ENCODE measurements around the gene ZNF652. TPM values are rescaled to one million over a fixed set of nuclear protein-coding genes. Genes with fewer than 3 reads are reported as not detected.

ZNF652 gene
- total RNA-seq, 1 experiment from 2014 or later: 18.2 TPM

GRCh38 chr17:49383060-49383459 is 21.0 kb upstream of the ZNF652 start:
- ChIA-PET CTCF (no interaction called here), POLR2A (ENCODE audit: unreplicated experiment) (no interaction called here)
- Histone ChIP-seq H3F3A (ENCODE audit: low read length, unreplicated experiment) (no peaks in the 10 kb centered on the region), H3K4me3 (ENCODE audit: low read length) (no peak overlapping the region), H3K36me3 (ENCODE audit: low read depth, low read length) (no peaks in the 10 kb centered on the region), H3K9ac (ENCODE audit: low read length) (no peak overlapping the region), H4K20me1 (ENCODE audit: low read length) (no peaks in the 10 kb centered on the region), H3K27ac (ENCODE audit: low read length) (no peak overlapping the region), H3K4me2 (ENCODE audit: low read length) (no peak overlapping the region), H3K9me3 (ENCODE audit: low read length) (no peaks in the 10 kb centered on the region), H3K9me2 (replicated peaks; ENCODE audit: low read length) (no peaks in the 10 kb centered on the region), H3K4me1 (ENCODE audit: insufficient read depth, low read length) (no peaks in the 10 kb centered on the region), H3K79me2 (ENCODE audit: low read length) (no peaks in the 10 kb centered on the region), H2AFZ (ENCODE audit: low read length) (no peak overlapping the region), H3K27me3 (ENCODE audit: low read length) (no peaks in the 10 kb centered on the region)
- intact Hi-C loops (cut with micrococcal nuclease): no loop called here
- BruUV-seq (replicated peaks): no TSS peak
- no peak for TF ChIP-seq EZH2phosphoT487 (IDR thresholded peaks at IDR 0.05; ENCODE audit: borderline replicate concordance, low read length)
- TF ChIP-seq EZH2 (IDR thresholded peaks at IDR 0.05; ENCODE audit: low read length, unreplicated experiment): no peak
- no peak for TF ChIP-seq CTCF (conservative IDR thresholded peaks at IDR 0.05; ENCODE audit: low read depth, low read length)
- ATAC-seq (no peak), DNase-seq (no peak)

GRCh38 chr17:49382556-49382955 is 20.5 kb upstream of the ZNF652 start:
- Histone ChIP-seq H3K4me3 (ENCODE audit: low read length) (no peak overlapping the region), H3K9me2 (replicated peaks; ENCODE audit: low read length) (no peaks in the 10 kb centered on the region), H3K27ac (ENCODE audit: low read length) (no peak overlapping the region), H4K20me1 (ENCODE audit: low read length) (no peaks in the 10 kb centered on the region), H3K36me3 (ENCODE audit: low read depth, low read length) (no peaks in the 10 kb centered on the region), H3F3A (ENCODE audit: low read length, unreplicated experiment) (no peaks in the 10 kb centered on the region), H3K4me2 (ENCODE audit: low read length) (no peak overlapping the region), H3K4me1 (ENCODE audit: insufficient read depth, low read length) (no peaks in the 10 kb centered on the region), H3K79me2 (ENCODE audit: low read length) (no peaks in the 10 kb centered on the region), H3K27me3 (ENCODE audit: low read length) (no peaks in the 10 kb centered on the region), H2AFZ (ENCODE audit: low read length) (no peak overlapping the region), H3K9ac (ENCODE audit: low read length) (no peak overlapping the region), H3K9me3 (ENCODE audit: low read length) (no peaks in the 10 kb centered on the region)
- intact Hi-C loops (cut with micrococcal nuclease): no loop called here
- BruUV-seq (replicated peaks): no TSS peak
- CTCF ChIA-PET: no interaction called here
- POLR2A ChIA-PET (ENCODE audit: unreplicated experiment): no interaction called here
- TF ChIP-seq EZH2phosphoT487 (IDR thresholded peaks at IDR 0.05; ENCODE audit: borderline replicate concordance, low read length): no peak
- no peak for TF ChIP-seq CTCF (conservative IDR thresholded peaks at IDR 0.05; ENCODE audit: low read depth, low read length)
- TF ChIP-seq EZH2 (IDR thresholded peaks at IDR 0.05; ENCODE audit: low read length, unreplicated experiment): no peak
- DNase-seq: no peak
- ATAC-seq: no peak

- no peaks in the 10 kb centered on the region for H3K27me3 ChIP-seq (ENCODE audit: low read length)
- no peak for ATAC-seq
- POLR2A ChIA-PET (ENCODE audit: unreplicated experiment): no interaction called here
These were observed 19.7 kb upstream of the ZNF652 start for GRCh38 chr17:49381793-49382192.

More at GRCh38 chr17:49381793-49382192, 19.7 kb upstream of the ZNF652 start:
- no peaks in the 10 kb centered on the region for H3F3A ChIP-seq (ENCODE audit: low read length, unreplicated experiment)
- no peak overlapping the region for H3K4me2 ChIP-seq (ENCODE audit: low read length)
- no peak overlapping the region for H3K4me3 ChIP-seq (ENCODE audit: low read length)
- H3K27ac ChIP-seq (ENCODE audit: low read length): no peak overlapping the region
- no peaks in the 10 kb centered on the region for H3K9me3 ChIP-seq (ENCODE audit: low read length)
- DNase-seq: no peak
- TF ChIP-seq EZH2phosphoT487 (IDR thresholded peaks at IDR 0.05; ENCODE audit: borderline replicate concordance, low read length) (no peak), CTCF (conservative IDR thresholded peaks at IDR 0.05; ENCODE audit: low read depth, low read length) (no peak)
- no TSS peak for BruUV-seq (replicated peaks)
- H3K9me2 ChIP-seq (replicated peaks; ENCODE audit: low read length): no peaks in the 10 kb centered on the region
- intact Hi-C loops (cut with micrococcal nuclease): no loop called here
- no peaks in the 10 kb centered on the region for H3K36me3 ChIP-seq (ENCODE audit: low read depth, low read length)
- CTCF ChIA-PET: no interaction called here
- no peaks in the 10 kb centered on the region for H3K4me1 ChIP-seq (ENCODE audit: insufficient read depth, low read length)
- H2AFZ ChIP-seq (ENCODE audit: low read length): no peak overlapping the region
- H3K79me2 ChIP-seq (ENCODE audit: low read length): no peaks in the 10 kb centered on the region
- no peak overlapping the region for H3K9ac ChIP-seq (ENCODE audit: low read length)
- H4K20me1 ChIP-seq (ENCODE audit: low read length): no peaks in the 10 kb centered on the region
